Neural progenitor cell (in vitro differentiated cells): Measurements from ENCODE around the gene PREX1.

Experiments
- EZH2 ChIP-seq: fragments of 200-600 bp; sonication (generic); IDR thresholded peaks from 2 replicates; pipeline ENCODE4 v1.6.1; 2017; ENCODE audit warnings: antibody characterized with exemption, mild to moderate bottlenecking, moderate library complexity
- EZH2phosphoT487 ChIP-seq: fragments of 200-600 bp; sonication (generic); IDR thresholded peaks from 2 replicates; pipeline ENCODE4 v1.6.1; 2017; ENCODE audit warnings: antibody characterized with exemption
- TF ChIP-seq, protein P1 (sequence below): fragments of 200-600 bp; sonication (generic); IDR thresholded peaks from 2 replicates; pipeline ENCODE4 v1.5.1; 2017; ENCODE audit warnings: antibody characterized with exemption, mild to moderate bottlenecking

DNA sequence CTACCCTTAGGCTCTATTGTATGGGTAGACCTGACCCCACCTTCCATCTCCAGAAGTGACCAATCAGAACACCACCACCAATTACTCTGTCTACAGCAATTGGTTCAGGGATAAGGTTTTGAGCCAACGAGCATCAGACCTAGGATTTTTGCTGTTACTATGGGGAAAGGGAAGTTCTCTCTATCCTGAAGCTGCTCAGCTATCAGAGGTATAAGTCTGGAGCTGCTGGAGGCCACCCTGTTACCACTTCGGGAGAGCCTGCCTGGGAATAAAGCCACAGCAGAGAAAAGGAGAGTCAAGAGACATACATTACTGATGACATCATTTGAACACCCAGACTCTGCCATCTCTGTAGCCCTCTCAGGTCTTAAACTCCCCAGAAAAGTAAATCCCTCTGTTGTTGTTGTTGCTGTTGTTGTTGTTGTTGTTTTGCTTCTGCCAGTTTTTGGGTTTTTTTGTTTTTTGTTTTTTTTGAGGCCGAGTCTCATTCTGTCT, 94.5 kb downstream of the PREX1 start:
- TF ChIP-seq, protein P1, sequence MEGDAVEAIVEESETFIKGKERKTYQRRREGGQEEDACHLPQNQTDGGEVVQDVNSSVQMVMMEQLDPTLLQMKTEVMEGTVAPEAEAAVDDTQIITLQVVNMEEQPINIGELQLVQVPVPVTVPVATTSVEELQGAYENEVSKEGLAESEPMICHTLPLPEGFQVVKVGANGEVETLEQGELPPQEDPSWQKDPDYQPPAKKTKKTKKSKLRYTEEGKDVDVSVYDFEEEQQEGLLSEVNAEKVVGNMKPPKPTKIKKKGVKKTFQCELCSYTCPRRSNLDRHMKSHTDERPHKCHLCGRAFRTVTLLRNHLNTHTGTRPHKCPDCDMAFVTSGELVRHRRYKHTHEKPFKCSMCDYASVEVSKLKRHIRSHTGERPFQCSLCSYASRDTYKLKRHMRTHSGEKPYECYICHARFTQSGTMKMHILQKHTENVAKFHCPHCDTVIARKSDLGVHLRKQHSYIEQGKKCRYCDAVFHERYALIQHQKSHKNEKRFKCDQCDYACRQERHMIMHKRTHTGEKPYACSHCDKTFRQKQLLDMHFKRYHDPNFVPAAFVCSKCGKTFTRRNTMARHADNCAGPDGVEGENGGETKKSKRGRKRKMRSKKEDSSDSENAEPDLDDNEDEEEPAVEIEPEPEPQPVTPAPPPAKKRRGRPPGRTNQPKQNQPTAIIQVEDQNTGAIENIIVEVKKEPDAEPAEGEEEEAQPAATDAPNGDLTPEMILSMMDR: no peak
- TF ChIP-seq EZH2 (no peak), EZH2phosphoT487 (no peak)
